ENCODE data around the gene ADARB2.
"Not testable (repeated sequence)": the region's sequence is repeated elsewhere in the genome, so short reads cannot be mapped to it uniquely, and the experiment has no call there.

ADARB2 gene

GRCh38 chr10:1414893-1415292, 322.4 kb downstream of the ADARB2 start:
- DNase-seq, result no peak

GRCh38 chr10:1414346-1414745, 323.0 kb downstream of the ADARB2 start:
- DNase-seq, result not testable (repeated sequence)

- DNase-seq, result no peak
These were observed 323.5 kb downstream of the ADARB2 start for GRCh38 chr10:1413823-1414222.

GRCh38 chr10:1413256-1413655, 324.1 kb downstream of the ADARB2 start:
- no peak for DNase-seq

- peak; percentile 48 for DNase-seq
These were observed 324.7 kb downstream of the ADARB2 start for GRCh38 chr10:1412531-1413189.

- no peak for DNase-seq
These were observed 325.4 kb downstream of the ADARB2 start for GRCh38 chr10:1411956-1412355.

GRCh38 chr10:1411451-1411850, 325.9 kb downstream of the ADARB2 start:
- DNase-seq, result no peak

- DNase-seq, result no peak
These were observed 326.6 kb downstream of the ADARB2 start for GRCh38 chr10:1410469-1411395.

- DNase-seq, result no peak
These were observed 327.3 kb downstream of the ADARB2 start for GRCh38 chr10:1410032-1410431.

GRCh38 chr10:1409392-1409791, 327.9 kb downstream of the ADARB2 start:
- no peak for DNase-seq

- no peak for DNase-seq
These were observed 328.5 kb downstream of the ADARB2 start for GRCh38 chr10:1408651-1409367.

GRCh38 chr10:1406967-1407945, 330.1 kb downstream of the ADARB2 start:
- DNase-seq, result no peak

GRCh38 chr10:1406132-1406966, 331.0 kb downstream of the ADARB2 start:
- DNase-seq, result no peak

- no peak for DNase-seq
These were observed 332.7 kb downstream of the ADARB2 start for GRCh38 chr10:1404323-1405260.

- DNase-seq, result no peak
These were observed 333.6 kb downstream of the ADARB2 start for GRCh38 chr10:1403508-1404322.

- no peak for DNase-seq
These were observed 334.4 kb downstream of the ADARB2 start for GRCh38 chr10:1402816-1403507.

GRCh38 chr10:1402016-1402770, 335.1 kb downstream of the ADARB2 start:
- no peak for DNase-seq

Data from NCI-H1436 (cell line).